HepG2 (cell line): ENCODE results near the gene SLC16A5.

ENCODE experiments used
- ARHGAP35 ChIP-seq: sonication (generic); formaldehyde crosslinking; IDR thresholded peaks from 2 replicates; pipeline ENCODE4 v1.9.0; 2022; ENCODE audit warnings: mild to moderate bottlenecking, inconsistent platforms, moderate library complexity, missing genetic modification reagents, borderline replicate concordance
- FOXJ3 ChIP-seq: sonication (generic); formaldehyde crosslinking; IDR thresholded peaks from 2 replicates; pipeline ENCODE4 v1.4.0; 2020; ENCODE audit warnings: missing genetic modification reagents, mild to moderate bottlenecking, borderline replicate concordance
- RAD21 ChIP-seq: fragments of 450-650 bp; formaldehyde crosslinking; IDR thresholded peaks from 2 replicates; pipeline ENCODE4 v1.5.0; 2020; ENCODE audit warnings: mild to moderate bottlenecking
- TAF1 ChIP-seq: sonication (generic); formaldehyde crosslinking; IDR thresholded peaks from 2 replicates; pipeline ENCODE4 v1.4.0; 2020; ENCODE audit warnings: missing genetic modification reagents
- ZNF605 ChIP-seq: sonication (generic); formaldehyde crosslinking; IDR thresholded peaks from 2 replicates; pipeline ENCODE4 v1.8.0; 2022; ENCODE audit warnings: mild to moderate bottlenecking, missing genetic modification reagents

DNA sequence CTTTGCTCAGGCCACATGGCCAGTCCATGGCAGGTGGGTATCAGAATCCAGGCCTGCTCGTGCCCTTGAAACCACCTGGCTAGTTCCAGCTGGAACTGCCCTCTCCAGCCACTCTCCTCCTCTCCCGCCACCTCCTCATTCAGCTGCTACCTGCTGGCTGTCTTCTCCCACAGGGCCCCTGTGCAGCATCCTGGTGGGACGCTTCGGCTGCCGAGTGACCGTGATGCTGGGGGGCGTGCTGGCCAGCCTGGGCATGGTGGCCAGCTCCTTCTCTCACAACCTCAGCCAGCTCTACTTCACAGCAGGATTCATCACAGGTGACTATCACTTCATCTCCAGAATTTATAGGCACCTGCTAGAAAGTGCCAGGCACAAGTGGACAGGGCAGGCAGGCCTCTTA, 10.1 kb downstream of the SLC16A5 start:
- TF ChIP-seq ARHGAP35 (CRISPR knock-in tag) (no peak), RAD21 (CRISPR knock-in tag) (no peak), TAF1 (CRISPR knock-in tag) (no peak), FOXJ3 (no peak), ZNF605 (no peak)
